Purkinje cell (primary cell): Measurements from ENCODE around the gene LCE1D. TPM values are rescaled to one million over a fixed set of nuclear protein-coding genes. Genes with fewer than 3 reads are reported as not detected.

ENCODE experiments used
- polyA plus RNA-seq: library from polyadenylated mRNA; unstranded; fragments of >200 nt; fragmentation: Nextera tagmentation; gene quantifications from 2 replicates; pipeline ENCODE4 v1.2.1, GENCODE V29; 2014

LCE1D gene
- polyA plus RNA-seq = not detected in 2 replicates

GRCh38 chr1:152796421-152796820 is at the start of gene LCE1D:
Gene LCE1D, plus strand, starts transcription at chr1:152796721. Its CDS starts 1,074 bp downstream, at chr1:152797795.

GRCh38 chr1:152757747-152758146 is 38.8 kb upstream of the LCE1D start, which contains the start of gene KPRP:
Gene KPRP, plus strand, starts transcription at chr1:152758025. Its CDS starts 1,564 bp downstream, at chr1:152759589.

GRCh38 chr1:152774875-152775274 is 21.6 kb upstream of the LCE1D start, which contains the start of gene LCE1F:
Gene LCE1F, plus strand, starts transcription at chr1:152775140. Its CDS starts 1,232 bp downstream, at chr1:152776372.

GRCh38 chr1:152786077-152786476 is 10.4 kb upstream of the LCE1D start, which contains the start of gene LCE1E:
Gene LCE1E, plus strand, starts transcription at chr1:152786257. Its CDS starts 1,043 bp downstream, at chr1:152787300.

GRCh38 chr1:152806576-152806975 is 10.1 kb downstream of the LCE1D start, which contains the start of gene LCE1C:
Gene LCE1C, minus strand, starts transcription at chr1:152806651. Its CDS starts 1,173 bp downstream, at chr1:152805478.

GRCh38 chr1:152811671-152812070 is 15.2 kb downstream of the LCE1D start, which contains the start of gene LCE1B:
Gene LCE1B, plus strand, starts transcription at chr1:152811971. Its CDS starts 476 bp downstream, at chr1:152812447.

GRCh38 chr1:152827173-152827572 is 30.7 kb downstream of the LCE1D start, which contains the start of gene LCE1A:
Gene LCE1A, plus strand, starts transcription at chr1:152827473. Its CDS starts 0 bp downstream, at chr1:152827473.

GRCh38 chr1:152842556-152842955 is 46.0 kb downstream of the LCE1D start, which contains the start of gene LCE6A:
Gene LCE6A, plus strand, starts transcription at chr1:152842856. Its CDS starts 665 bp downstream, at chr1:152843521.

Other genes with a start within 250 kb of the LCE1D start
- gene LCE3E, start 229.9 kb upstream of the LCE1D start, polyA plus RNA-seq = not detected in 2 replicates
- gene LCE3D, start 216.2 kb upstream of the LCE1D start, polyA plus RNA-seq = not detected in 2 replicates
- not detected in 2 replicates for gene LCE3C, start 196.5 kb upstream of the LCE1D start, polyA plus RNA-seq
- not detected in 2 replicates for gene LCE3B, start 182.9 kb upstream of the LCE1D start, polyA plus RNA-seq
- gene LCE3A, start 173.6 kb upstream of the LCE1D start, polyA plus RNA-seq = not detected in 2 replicates
- not detected in 2 replicates for gene LCE2D, start 133.3 kb upstream of the LCE1D start, polyA plus RNA-seq
- not detected in 2 replicates for gene LCE2C, start 121.4 kb upstream of the LCE1D start, polyA plus RNA-seq
- not detected in 2 replicates for gene LCE2B, start 110.6 kb upstream of the LCE1D start, polyA plus RNA-seq
- not detected in 2 replicates for gene LCE2A, start 98.4 kb upstream of the LCE1D start, polyA plus RNA-seq
- not detected in 2 replicates for gene LCE4A, start 88.6 kb upstream of the LCE1D start, polyA plus RNA-seq
- gene KPRP, start 38.7 kb upstream of the LCE1D start, polyA plus RNA-seq = not detected in 2 replicates
- not detected in 2 replicates for gene LCE1F, start 21.6 kb upstream of the LCE1D start, polyA plus RNA-seq
- gene LCE1E, start 10.5 kb upstream of the LCE1D start, polyA plus RNA-seq = not detected in 2 replicates
- gene LCE1C, start 9.9 kb downstream of the LCE1D start, polyA plus RNA-seq = not detected in 2 replicates
- gene LCE1B, start 15.2 kb downstream of the LCE1D start, polyA plus RNA-seq = not detected in 2 replicates
- gene LCE1A, start 30.8 kb downstream of the LCE1D start, polyA plus RNA-seq = not detected in 2 replicates
- gene LCE6A, start 46.1 kb downstream of the LCE1D start, polyA plus RNA-seq = not detected in 2 replicates
- not detected in 2 replicates for gene LCE7A, start 63.3 kb downstream of the LCE1D start, polyA plus RNA-seq
- gene SMCP, start 81.6 kb downstream of the LCE1D start, polyA plus RNA-seq = not detected in 2 replicates
- gene IVL, start 111.8 kb downstream of the LCE1D start, polyA plus RNA-seq = not detected in 2 replicates
- not detected in 2 replicates for gene SPRR5, start 150.5 kb downstream of the LCE1D start, polyA plus RNA-seq
- gene SPRR4, start 173.9 kb downstream of the LCE1D start, polyA plus RNA-seq = not detected in 2 replicates
- gene SPRR1A, start 187.4 kb downstream of the LCE1D start, polyA plus RNA-seq = 1.3 TPM in 1 of 2 replicates, not detected in the other
- not detected in 2 replicates for gene SPRR3, start 205.0 kb downstream of the LCE1D start, polyA plus RNA-seq
- not detected in 2 replicates for gene SPRR1B, start 234.5 kb downstream of the LCE1D start, polyA plus RNA-seq
- gene SPRR2D, start 244.4 kb downstream of the LCE1D start, polyA plus RNA-seq = not detected in 2 replicates